Measurements from ENCODE around the gene RRP1B.
"Not testable (repeated sequence)": the region's sequence is repeated elsewhere in the genome, so short reads cannot be mapped to it uniquely, and the experiment has no call there.

RRP1B gene

GRCh38 chr21:43712268-43712942 lies 53.0 kb downstream of the RRP1B start:
- no peaks in the 10 kb centered on the region for H3K27me3 ChIP-seq (ENCODE audit: control insufficient read depth, insufficient read depth, low read length)
- H3K4me1 ChIP-seq: no peaks in the 10 kb centered on the region
- H3K4me2 ChIP-seq (ENCODE audit: low read length): no peak overlapping the region
- no peaks in the 10 kb centered on the region for H3K36me3 ChIP-seq (ENCODE audit: control insufficient read depth, insufficient read depth, low read length)
- no peak overlapping the region for H3K27ac ChIP-seq
- H3K4me3 ChIP-seq (ENCODE audit: low read depth, low read length): no peak overlapping the region
- no peak for TF ChIP-seq CTCF (IDR thresholded peaks at IDR 0.05)
- no peak overlapping the region for H2AFZ ChIP-seq
- H3K9me3 ChIP-seq (ENCODE audit: control insufficient read depth, low read length): no peaks in the 10 kb centered on the region
- no peaks in the 10 kb centered on the region for H3K79me2 ChIP-seq
- no peak overlapping the region for H3K9ac ChIP-seq

- H3K79me2 ChIP-seq; H3K4me3 ChIP-seq (ENCODE audit: low read depth, low read length); H3K9ac ChIP-seq; H3K9me3 ChIP-seq (ENCODE audit: control insufficient read depth, low read length); H3K36me3 ChIP-seq (ENCODE audit: control insufficient read depth, insufficient read depth, low read length); H3K27me3 ChIP-seq (ENCODE audit: control insufficient read depth, insufficient read depth, low read length); H3K4me1 ChIP-seq; H2AFZ ChIP-seq; H3K27ac ChIP-seq; H3K4me2 ChIP-seq (ENCODE audit: low read length): not testable (repeated sequence)
These were observed 53.8 kb downstream of the RRP1B start for GRCh38 chr21:43713123-43713522.

- no peak overlapping the region for H2AFZ ChIP-seq
- H3K36me3 ChIP-seq (ENCODE audit: control insufficient read depth, insufficient read depth, low read length): no peaks in the 10 kb centered on the region
- H3K4me2 ChIP-seq (ENCODE audit: low read length): no peak overlapping the region
- TF ChIP-seq CTCF (IDR thresholded peaks at IDR 0.05): no peak
- H3K9me3 ChIP-seq (ENCODE audit: control insufficient read depth, low read length): no peaks in the 10 kb centered on the region
- no peak overlapping the region for H3K9ac ChIP-seq
- H3K79me2 ChIP-seq: peaks cover 4% of the 10 kb centered on the region
- no peak overlapping the region for H3K4me3 ChIP-seq (ENCODE audit: low read depth, low read length)
- H3K4me1 ChIP-seq: no peaks in the 10 kb centered on the region
- H3K27me3 ChIP-seq (ENCODE audit: control insufficient read depth, insufficient read depth, low read length): no peaks in the 10 kb centered on the region
- no peak overlapping the region for H3K27ac ChIP-seq
These were observed 57.2 kb downstream of the RRP1B start for GRCh38 chr21:43716376-43717165.

- H3K4me3 ChIP-seq (ENCODE audit: low read depth, low read length): no peak overlapping the region
- no peak overlapping the region for H3K9ac ChIP-seq
- no peak overlapping the region for H3K4me2 ChIP-seq (ENCODE audit: low read length)
- H3K79me2 ChIP-seq: peaks cover 4% of the 10 kb centered on the region
- H2AFZ ChIP-seq: no peak overlapping the region
- H3K27me3 ChIP-seq (ENCODE audit: control insufficient read depth, insufficient read depth, low read length): no peaks in the 10 kb centered on the region
- TF ChIP-seq CTCF (IDR thresholded peaks at IDR 0.05): no peak
- H3K36me3 ChIP-seq (ENCODE audit: control insufficient read depth, insufficient read depth, low read length): no peaks in the 10 kb centered on the region
- no peak overlapping the region for H3K27ac ChIP-seq
- no peaks in the 10 kb centered on the region for H3K9me3 ChIP-seq (ENCODE audit: control insufficient read depth, low read length)
- H3K4me1 ChIP-seq: no peaks in the 10 kb centered on the region
These were observed 58.0 kb downstream of the RRP1B start for GRCh38 chr21:43717166-43717853.

Measured in parathyroid adenoma (tissue), 2 donors.